GM23338 (cell line): ENCODE data around the gene USP24. TPM values are rescaled to one million over a fixed set of nuclear protein-coding genes. Genes with fewer than 3 reads are reported as not detected.

Experiments used
- ATAC-seq: fragments of 200-7000 bp; cut with Tn5 transposase; 3 replicates; pipeline ENCODE4 v1.9.1; 2020
- DNase-seq: peaks from one replicate; pipeline ENCODE4 v3.0.0-alpha.2; 2015; ENCODE audit warnings: low spot score
- H2AFZ ChIP-seq: fragments of 200-600 bp; sonication (generic); 2 replicates; pipeline ENCODE4 v1.8.0; 2016; ENCODE audit warnings: antibody characterized with exemption, mild to moderate bottlenecking, moderate library complexity
- H3F3A ChIP-seq: fragments of 200-600 bp; sonication (generic); replicated peaks from 2 replicates; pipeline ENCODE4 v1.8.0; 2017; ENCODE audit warnings: antibody characterized with exemption, mixed run types, low read depth
- H3K27ac ChIP-seq: fragments of 200-600 bp; sonication (generic); 2 replicates; pipeline ENCODE4 v1.6.1; 2016; ENCODE audit warnings: low read depth
- H3K27me3 ChIP-seq: fragments of 200-600 bp; sonication (generic); 2 replicates; pipeline ENCODE4 v1.8.0; 2016; ENCODE audit warnings: mild to moderate bottlenecking, mixed run types, moderate library complexity; ENCODE audit not compliant: insufficient read depth
- H3K36me3 ChIP-seq: fragments of 200-600 bp; sonication (generic); 2 replicates; pipeline ENCODE4 v1.8.0; 2016; ENCODE audit warnings: mild to moderate bottlenecking; ENCODE audit not compliant: insufficient read depth
- H3K4me1 ChIP-seq: fragments of 200-600 bp; sonication (generic); 2 replicates; pipeline ENCODE4 v1.8.0; 2016; ENCODE audit warnings: mild to moderate bottlenecking, moderate library complexity; ENCODE audit not compliant: insufficient read depth
- H3K4me2 ChIP-seq: fragments of 200-600 bp; sonication (generic); 2 replicates; pipeline ENCODE4 v1.7.1; 2017; ENCODE audit warnings: mixed run types
- H3K4me3 ChIP-seq: fragments of 200-600 bp; sonication (generic); 2 replicates; pipeline ENCODE4 v1.6.1; 2016; ENCODE audit warnings: mixed run types
- H3K79me2 ChIP-seq: fragments of 200-600 bp; sonication (generic); replicated peaks from 2 replicates; pipeline ENCODE4 v1.8.0; 2017; ENCODE audit warnings: mild to moderate bottlenecking; ENCODE audit not compliant: insufficient read depth
- H3K9me2 ChIP-seq: fragments of 200-600 bp; sonication (generic); 2 replicates; pipeline ENCODE4 v1.8.0; 2017; ENCODE audit not compliant: insufficient read depth
- H4K20me1 ChIP-seq: fragments of 200-600 bp; sonication (generic); replicated peaks from 2 replicates; pipeline ENCODE4 v1.8.0; 2017; ENCODE audit warnings: mild to moderate bottlenecking; ENCODE audit not compliant: insufficient read depth
- H3K27ac Mint-ChIP-seq: 2 replicates; pipeline ENCODE4 v1.8.0; 2020; ENCODE audit warnings: inconsistent platforms, mild to moderate bottlenecking, moderate library complexity, mixed read lengths
- H3K27me3 Mint-ChIP-seq: 3 replicates; pipeline ENCODE4 v1.8.0; 2022; ENCODE audit warnings: low read depth, mild to moderate bottlenecking, moderate library complexity, mixed read lengths, inconsistent platforms; ENCODE audit not compliant: insufficient read depth, poor library complexity
- H3K36me3 Mint-ChIP-seq: 3 replicates; pipeline ENCODE4 v1.8.0; 2021; ENCODE audit warnings: low read depth, mild to moderate bottlenecking, inconsistent platforms, moderate library complexity, mixed read lengths
- H3K4me1 Mint-ChIP-seq: 3 replicates; pipeline ENCODE4 v1.8.0; 2020; ENCODE audit warnings: mild to moderate bottlenecking, inconsistent platforms, mixed read lengths
- H3K4me3 Mint-ChIP-seq: 3 replicates; pipeline ENCODE4 v1.8.0; 2021; ENCODE audit warnings: moderate library complexity, mild to moderate bottlenecking, inconsistent platforms, mixed read lengths
- H3K9me3 Mint-ChIP-seq: 3 replicates; pipeline ENCODE4 v1.8.0; 2020; ENCODE audit warnings: moderate library complexity, mild to moderate bottlenecking, inconsistent platforms, mixed read lengths
- CREB1 ChIP-seq: fragments of 250-450 bp; sonication (Bioruptor Pico); IDR thresholded peaks from 2 replicates; pipeline ENCODE4 v1.5.0; 2020; ENCODE audit warnings: low read depth, mild to moderate bottlenecking, moderate library complexity
- EZH2 ChIP-seq: fragments of 200-600 bp; sonication (generic); IDR thresholded peaks from one replicate; pipeline ENCODE4 v1.8.0; 2017; ENCODE audit warnings: antibody characterized with exemption, mild to moderate bottlenecking, low read depth; ENCODE audit not compliant: unreplicated experiment
- EZH2phosphoT487 ChIP-seq: fragments of 200-600 bp; sonication (generic); IDR thresholded peaks from one replicate; pipeline ENCODE4 v1.8.1; 2018; ENCODE audit warnings: antibody characterized with exemption; ENCODE audit not compliant: unreplicated experiment
- JUNB ChIP-seq: IDR thresholded peaks from one replicate; pipeline ENCODE4 v1.6.1; 2016; ENCODE audit warnings: antibody characterized with exemption; ENCODE audit not compliant: unreplicated experiment
- NANOG ChIP-seq: IDR thresholded peaks from 2 replicates; pipeline ENCODE4 v1.6.1; 2016; ENCODE audit warnings: antibody characterized with exemption, borderline replicate concordance
- ZNF331 ChIP-seq: fragments of 250-450 bp; sonication (Bioruptor Pico); IDR thresholded peaks from 2 replicates; pipeline ENCODE4 v1.5.0; 2020; ENCODE audit warnings: low read depth, mild to moderate bottlenecking, moderate library complexity
- polyA plus RNA-seq: library from polyadenylated mRNA; unstranded; fragments of >200 nt; fragmentation: Nextera tagmentation; extraction: Ambion mirVana; gene quantifications from 2 replicates; pipeline ENCODE4 v1.2.1, GENCODE V29; 2016
- total RNA-seq: library from RNA; depleted of rRNA; stranded (reverse); fragments of >200 nt; shearing (Covaris generic); gene quantifications from 2 replicates; pipeline ENCODE4 v1.2.3, GENCODE V29; 2014
- TF ChIP-seq, protein P1 (sequence below): IDR thresholded peaks from 2 replicates; pipeline ENCODE4 v1.6.1; 2016; ENCODE audit warnings: antibody characterized with exemption
- TF ChIP-seq, protein P2 (sequence below), 2 experiments: fragments of 200-600 bp in 1 of 2; sonication (generic) in 1 of 2; conservative IDR thresholded peaks; 2 replicates each; pipeline versions ENCODE4 v1.5.1 to v1.6.1; 2016 to 2017; ENCODE audit warnings: antibody characterized with exemption in 2 of 2, low read depth in 2 of 2, mild to moderate bottlenecking in 2 of 2, moderate library complexity in 1 of 2

USP24 gene
- total and polyA plus RNA-seq, 2 experiments from 2014 or later = 12.1 to 32.6 TPM

DNA sequence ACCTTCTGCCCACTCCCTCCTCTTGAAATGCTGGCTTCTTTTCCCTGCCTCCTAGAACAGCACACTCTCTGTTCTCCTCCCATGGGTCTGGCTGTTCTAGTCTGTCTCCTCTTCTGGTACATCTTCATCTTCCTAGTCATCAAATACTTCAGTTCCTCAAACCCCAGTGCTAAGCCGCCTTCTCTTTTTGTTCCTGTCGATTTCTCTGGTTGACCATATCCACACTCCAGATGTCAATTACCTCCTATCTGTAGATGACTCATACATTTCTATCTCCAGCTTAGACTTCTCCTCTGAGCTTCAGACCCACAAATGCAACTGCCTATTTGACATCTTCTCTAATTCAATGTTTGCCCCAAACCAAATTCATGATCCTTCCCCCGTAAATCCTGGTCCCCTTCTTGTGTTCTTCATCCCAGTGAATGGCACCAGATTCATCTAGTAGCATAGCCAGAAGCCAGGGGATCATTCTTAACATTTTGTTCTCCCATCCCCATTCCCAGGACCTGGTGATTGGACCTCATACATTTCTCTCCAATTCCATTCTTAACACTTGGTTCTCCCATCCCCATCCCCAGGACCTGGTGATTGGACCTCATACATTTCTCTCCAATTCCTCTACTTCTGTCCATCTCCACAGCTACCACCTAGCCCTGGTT lies 35.9 kb downstream of the USP24 start:
- H3K9me3 Mint-ChIP-seq = peaks cover 3% of the 10 kb centered on the region
- H3F3A ChIP-seq = no peaks in the 10 kb centered on the region
- peaks cover 2% of the 10 kb centered on the region for H3K27me3 Mint-ChIP-seq
- no peak overlapping the region for H2AFZ ChIP-seq
- no peak overlapping the region for H3K27ac ChIP-seq
- H3K4me2 ChIP-seq = no peak overlapping the region
- no peak overlapping the region for H3K4me3 ChIP-seq
- H3K4me1 Mint-ChIP-seq = no peaks in the 10 kb centered on the region; the same call in 2 of the 3 replicates
- peaks cover 54% of the 10 kb centered on the region for H3K79me2 ChIP-seq
- H3K4me1 ChIP-seq = no peaks in the 10 kb centered on the region
- peaks cover 9% of the 10 kb centered on the region for H3K36me3 Mint-ChIP-seq
- H3K9me2 ChIP-seq = peaks cover 7% of the 10 kb centered on the region
- no peak overlapping the region for H3K4me3 Mint-ChIP-seq
- no peaks in the 10 kb centered on the region for H3K27me3 ChIP-seq
- no peak overlapping the region for H3K27ac Mint-ChIP-seq
- H3K36me3 ChIP-seq = no peaks in the 10 kb centered on the region
- no peaks in the 10 kb centered on the region for H4K20me1 ChIP-seq
- TF ChIP-seq ZNF331 (CRISPR knock-in tag) (no peak), EZH2phosphoT487 (no peak), CREB1 (CRISPR knock-in tag) (no peak)
- ATAC-seq = no peak
- no peak for DNase-seq

DNA sequence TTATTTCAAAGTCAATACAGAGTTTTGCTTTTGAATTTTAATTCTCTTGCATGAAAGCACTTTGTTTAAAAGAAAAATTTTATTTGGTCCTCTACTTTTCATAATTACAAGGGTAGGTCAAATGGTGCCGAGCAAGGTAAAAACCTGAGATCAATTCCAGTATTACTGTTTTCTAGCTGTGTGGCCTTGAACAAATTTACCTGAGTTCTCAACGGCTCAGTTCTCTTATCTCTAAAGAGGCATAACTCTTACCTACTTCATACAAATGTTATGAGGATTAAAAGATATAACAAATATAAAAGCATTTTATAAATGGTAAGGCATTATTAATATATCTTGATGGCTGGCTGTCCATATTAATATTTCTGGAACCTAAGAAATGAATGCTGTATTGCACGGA lies 42.5 kb downstream of the USP24 start:
- no peaks in the 10 kb centered on the region for H3K79me2 ChIP-seq
- H3K4me2 ChIP-seq = no peak overlapping the region
- no peak for ATAC-seq
- peaks cover 16% of the 10 kb centered on the region for H3K36me3 Mint-ChIP-seq
- peaks cover 4% of the 10 kb centered on the region for H3K27me3 Mint-ChIP-seq
- TF ChIP-seq ZNF331 (CRISPR knock-in tag) = no peak
- no peak for TF ChIP-seq NANOG
- TF ChIP-seq JUNB = no peak
- TF ChIP-seq, protein P1, sequence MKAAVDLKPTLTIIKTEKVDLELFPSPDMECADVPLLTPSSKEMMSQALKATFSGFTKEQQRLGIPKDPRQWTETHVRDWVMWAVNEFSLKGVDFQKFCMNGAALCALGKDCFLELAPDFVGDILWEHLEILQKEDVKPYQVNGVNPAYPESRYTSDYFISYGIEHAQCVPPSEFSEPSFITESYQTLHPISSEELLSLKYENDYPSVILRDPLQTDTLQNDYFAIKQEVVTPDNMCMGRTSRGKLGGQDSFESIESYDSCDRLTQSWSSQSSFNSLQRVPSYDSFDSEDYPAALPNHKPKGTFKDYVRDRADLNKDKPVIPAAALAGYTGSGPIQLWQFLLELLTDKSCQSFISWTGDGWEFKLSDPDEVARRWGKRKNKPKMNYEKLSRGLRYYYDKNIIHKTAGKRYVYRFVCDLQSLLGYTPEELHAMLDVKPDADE = no peak
- TF ChIP-seq, protein P2, sequence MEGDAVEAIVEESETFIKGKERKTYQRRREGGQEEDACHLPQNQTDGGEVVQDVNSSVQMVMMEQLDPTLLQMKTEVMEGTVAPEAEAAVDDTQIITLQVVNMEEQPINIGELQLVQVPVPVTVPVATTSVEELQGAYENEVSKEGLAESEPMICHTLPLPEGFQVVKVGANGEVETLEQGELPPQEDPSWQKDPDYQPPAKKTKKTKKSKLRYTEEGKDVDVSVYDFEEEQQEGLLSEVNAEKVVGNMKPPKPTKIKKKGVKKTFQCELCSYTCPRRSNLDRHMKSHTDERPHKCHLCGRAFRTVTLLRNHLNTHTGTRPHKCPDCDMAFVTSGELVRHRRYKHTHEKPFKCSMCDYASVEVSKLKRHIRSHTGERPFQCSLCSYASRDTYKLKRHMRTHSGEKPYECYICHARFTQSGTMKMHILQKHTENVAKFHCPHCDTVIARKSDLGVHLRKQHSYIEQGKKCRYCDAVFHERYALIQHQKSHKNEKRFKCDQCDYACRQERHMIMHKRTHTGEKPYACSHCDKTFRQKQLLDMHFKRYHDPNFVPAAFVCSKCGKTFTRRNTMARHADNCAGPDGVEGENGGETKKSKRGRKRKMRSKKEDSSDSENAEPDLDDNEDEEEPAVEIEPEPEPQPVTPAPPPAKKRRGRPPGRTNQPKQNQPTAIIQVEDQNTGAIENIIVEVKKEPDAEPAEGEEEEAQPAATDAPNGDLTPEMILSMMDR (conservative IDR thresholded peaks at IDR 0.05; ENCODE audit: low read depth in 2 of 2) = no peak
- no peak for TF ChIP-seq CREB1 (CRISPR knock-in tag)
- no peak for TF ChIP-seq EZH2
- H3F3A ChIP-seq = no peaks in the 10 kb centered on the region
- H3K9me3 Mint-ChIP-seq = no peaks in the 10 kb centered on the region
- no peak overlapping the region for H3K27ac Mint-ChIP-seq
- H3K9me2 ChIP-seq = no peaks in the 10 kb centered on the region
- no peaks in the 10 kb centered on the region for H4K20me1 ChIP-seq
- no peak overlapping the region for H2AFZ ChIP-seq
- H3K36me3 ChIP-seq = no peaks in the 10 kb centered on the region; the same call in 1 of the 2 replicates
- H3K4me3 ChIP-seq = no peak overlapping the region
- peaks cover 32% of the 10 kb centered on the region for H3K4me1 Mint-ChIP-seq
- no peak for DNase-seq
- no peak overlapping the region for H3K4me3 Mint-ChIP-seq
- peaks cover 19% of the 10 kb centered on the region for H3K4me1 ChIP-seq
- no peak overlapping the region for H3K27ac ChIP-seq
- H3K27me3 ChIP-seq = no peaks in the 10 kb centered on the region
